ELF-1 (cell line): ENCODE measurements around the gene EFCC1.
A peak's percentile ranks its signal among the peaks of the same experiment; 100 is the strongest.

Experiments used
- DNase-seq: peaks from one replicate; pipeline ENCODE4 v3.0.0-alpha.2; 2016; ENCODE audit warnings: low read depth, low spot score

EFCC1 gene

GRCh38 chr3:129032716-129033115, 31.6 kb downstream of the EFCC1 start:
- no peak for DNase-seq

GRCh38 chr3:129033151-129033550, 32.0 kb downstream of the EFCC1 start:
- DNase-seq: no peak

GRCh38 chr3:129033633-129034321, 32.7 kb downstream of the EFCC1 start:
- DNase-seq: no peak

GRCh38 chr3:129034642-129035041, 33.5 kb downstream of the EFCC1 start:
- no peak for DNase-seq

- DNase-seq: no peak
Measured at GRCh38 chr3:129035360-129036221, 34.5 kb downstream of the EFCC1 start.

- no peak for DNase-seq
Measured at GRCh38 chr3:129036222-129037092, 35.4 kb downstream of the EFCC1 start.

GRCh38 chr3:129037093-129037419, 36.0 kb downstream of the EFCC1 start:
- DNase-seq: no peak

GRCh38 chr3:129038121-129038855, 37.2 kb downstream of the EFCC1 start:
- no peak for DNase-seq

- DNase-seq: no peak
Measured at GRCh38 chr3:129039271-129040038, 38.4 kb downstream of the EFCC1 start.

GRCh38 chr3:129040039-129040336, 38.9 kb downstream of the EFCC1 start:
- no peak for DNase-seq

GRCh38 chr3:129040579-129041300, 39.6 kb downstream of the EFCC1 start:
- no peak for DNase-seq

GRCh38 chr3:129045675-129046036, 44.6 kb downstream of the EFCC1 start:
- peak; percentile 56 for DNase-seq

- peak; percentile 66 for DNase-seq
Measured at GRCh38 chr3:129046037-129046731, 45.1 kb downstream of the EFCC1 start.

GRCh38 chr3:129046732-129047552, 45.8 kb downstream of the EFCC1 start:
- DNase-seq: no peak

- DNase-seq: no peak
Measured at GRCh38 chr3:129047553-129047839, 46.4 kb downstream of the EFCC1 start.

GRCh38 chr3:129050556-129051295, 49.6 kb downstream of the EFCC1 start:
- DNase-seq: no peak

- DNase-seq: no peak
Measured at GRCh38 chr3:129051871-129052340, 50.8 kb downstream of the EFCC1 start.

- DNase-seq: no peak
Measured at GRCh38 chr3:129052675-129053074, 51.6 kb downstream of the EFCC1 start.
